ENCODE data around the gene HMCN2.

Gene HMCN2

DNA sequence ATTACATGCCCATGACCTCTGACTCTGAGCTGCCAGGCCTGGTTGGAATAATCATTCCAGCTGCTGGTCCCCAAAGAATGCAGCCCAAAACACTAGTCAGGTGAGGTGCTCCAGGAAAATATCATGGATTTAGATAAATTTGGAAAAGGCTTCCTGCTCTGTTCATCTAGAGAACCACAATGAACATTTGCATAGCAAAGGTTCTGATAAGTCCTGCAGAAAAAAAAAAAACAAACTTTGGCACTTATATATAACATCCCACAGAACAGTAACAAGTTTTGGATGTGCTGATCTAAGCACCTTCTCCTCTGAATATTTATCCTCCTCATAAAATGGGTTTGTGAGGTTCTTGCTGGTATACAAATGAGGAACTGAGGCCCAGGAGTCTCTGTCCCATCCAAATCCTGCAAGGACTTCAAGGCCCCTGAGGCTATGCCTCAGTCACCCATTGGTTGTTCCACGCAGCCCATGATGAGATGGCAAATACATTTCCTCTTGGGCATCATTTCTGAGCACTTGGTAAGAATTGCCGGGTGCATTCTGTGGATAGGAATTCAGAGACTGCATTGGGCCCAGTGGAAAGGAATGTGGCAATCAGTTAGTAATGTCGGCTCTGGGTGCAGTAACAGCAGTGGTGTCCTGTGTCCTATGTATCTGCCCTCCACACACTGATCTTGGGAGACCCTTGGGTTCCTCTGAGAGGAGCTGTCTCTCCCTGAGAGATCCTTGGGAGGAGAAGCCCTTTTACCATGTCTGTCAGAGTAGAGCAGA lies 105.8 kb downstream of the HMCN2 start:
- no peak for DNase-seq

GRCh38 chr9:130372057-130372456 lies 106.5 kb downstream of the HMCN2 start:
- no peak for DNase-seq

DNA sequence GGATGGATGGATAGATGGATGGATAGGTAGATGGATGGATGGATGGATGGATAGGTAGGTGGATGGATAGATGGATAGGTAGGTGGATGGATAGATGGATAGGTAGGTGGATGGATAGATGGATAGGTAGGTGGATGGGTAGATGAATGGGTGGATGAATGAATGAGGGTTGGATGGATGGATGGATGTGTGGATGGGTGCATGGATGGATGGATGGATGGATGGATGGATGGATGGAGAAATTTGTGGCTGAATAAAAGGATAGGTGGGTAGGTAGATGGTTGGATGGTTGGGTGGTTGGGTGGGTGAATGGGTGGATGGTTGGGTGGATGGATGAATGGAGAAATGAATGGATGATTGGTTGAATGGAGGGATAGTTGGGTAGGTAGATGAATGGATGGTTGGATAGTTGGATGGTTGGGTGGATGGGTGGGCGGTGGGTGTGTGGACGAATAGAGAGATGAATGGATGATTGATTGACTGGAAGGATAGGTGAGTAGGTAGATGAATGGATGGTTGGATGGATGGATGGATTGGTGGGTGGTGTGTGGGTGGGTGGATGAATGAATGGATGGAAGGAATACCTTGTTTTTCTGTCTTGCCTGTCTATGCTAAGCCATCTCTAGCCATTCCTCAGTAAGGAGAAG lies 108.2 kb downstream of the HMCN2 start:
- no peak for DNase-seq

GRCh38 chr9:130377612-130378011 lies 112.1 kb downstream of the HMCN2 start:
- DNase-seq, result no peak

DNA sequence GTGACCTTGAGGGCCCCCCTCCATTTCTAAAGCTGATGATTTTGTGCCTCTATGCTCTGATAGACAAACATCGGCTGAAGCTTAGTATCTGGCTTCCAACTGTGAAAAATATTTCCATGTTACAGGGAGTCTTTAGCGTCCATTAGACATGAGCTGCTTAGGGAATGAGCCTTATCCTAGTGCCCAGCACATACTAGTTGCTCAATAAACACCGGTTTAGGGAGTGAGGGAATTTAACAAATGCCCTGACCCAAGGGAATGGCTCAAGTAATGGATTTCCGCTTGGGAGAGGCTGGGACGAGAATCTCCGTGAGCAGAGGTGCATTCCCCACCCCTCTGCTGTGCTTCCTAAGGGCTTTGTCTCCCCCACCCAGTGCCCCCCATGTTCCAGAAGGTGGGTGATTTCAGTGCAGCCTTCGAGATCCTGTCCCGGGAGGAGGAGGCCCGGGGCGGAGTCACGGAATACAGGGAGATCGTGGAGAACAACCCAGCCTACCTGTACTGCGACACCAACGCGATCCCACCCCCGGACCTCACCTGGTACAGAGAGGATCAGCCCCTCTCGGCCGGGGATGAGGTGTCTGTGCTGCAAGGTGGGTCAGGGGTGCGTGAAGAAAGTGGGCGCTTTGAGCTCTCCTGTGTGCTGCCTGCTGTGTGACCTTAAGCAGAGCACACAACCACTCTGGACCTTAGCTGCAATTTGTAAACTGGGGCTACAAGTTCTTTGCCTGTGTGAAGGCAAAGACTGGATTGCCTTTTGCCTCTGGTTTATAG lies 113.5 kb downstream of the HMCN2 start:
- DNase-seq, result no peak

GRCh38 chr9:130379649-130379970 lies 114.0 kb downstream of the HMCN2 start:
- DNase-seq, result no peak

DNA sequence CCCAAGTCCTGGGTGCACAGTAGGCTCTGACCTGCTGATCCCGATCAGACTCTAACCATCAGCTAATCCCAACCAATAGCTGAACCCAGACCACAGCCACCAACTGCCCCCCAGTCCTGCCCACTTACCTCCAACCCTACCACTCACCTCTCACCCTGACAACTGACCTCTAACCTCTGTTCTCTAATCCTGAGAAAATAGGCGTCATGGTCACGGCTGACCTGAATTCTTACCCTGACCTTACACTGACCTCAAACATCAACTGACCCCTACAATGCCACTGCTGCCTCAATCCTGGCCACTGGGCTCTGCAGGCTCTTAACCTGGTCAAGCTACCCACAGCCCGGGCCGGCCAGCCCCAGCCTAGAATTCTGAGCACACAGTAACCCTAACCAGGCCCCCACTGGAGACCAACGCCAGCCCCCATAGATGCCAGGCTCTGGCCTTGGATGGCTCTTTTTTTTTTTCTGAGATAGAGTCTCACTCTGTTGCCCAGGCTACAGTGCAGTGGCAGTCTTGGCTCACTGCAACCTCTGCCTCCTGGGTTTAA lies 115.4 kb downstream of the HMCN2 start:
- no peak for DNase-seq

DNA sequence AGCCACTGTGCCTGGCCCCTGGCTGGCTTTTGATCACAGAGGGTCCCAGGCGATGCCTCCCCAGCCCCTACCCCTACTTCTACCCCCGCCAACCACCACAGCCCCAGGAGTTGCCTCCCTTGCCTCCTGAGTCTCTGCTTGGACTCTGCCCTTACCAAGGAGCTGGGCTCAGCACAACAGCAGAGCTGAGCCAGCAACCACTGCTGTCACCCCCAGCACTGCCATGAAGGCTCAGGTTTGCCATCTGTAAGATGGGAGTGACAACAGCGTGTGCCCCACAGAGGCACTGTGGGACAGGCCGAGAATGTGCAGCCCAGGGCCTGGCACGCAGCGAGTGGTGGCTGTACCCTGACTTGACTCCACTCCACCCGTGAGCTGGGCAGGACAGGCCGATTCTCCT lies 116.1 kb downstream of the HMCN2 start:
- no peak for DNase-seq

GRCh38 chr9:130382096-130382495 lies 116.5 kb downstream of the HMCN2 start:
- no peak for DNase-seq

GRCh38 chr9:130382636-130383349 lies 117.2 kb downstream of the HMCN2 start:
- DNase-seq, result no peak

- DNase-seq, result no peak
These were observed 117.8 kb downstream of the HMCN2 start for GRCh38 chr9:130383350-130383715.

- no peak for DNase-seq
These were observed 118.6 kb downstream of the HMCN2 start for GRCh38 chr9:130383979-130384676.

- DNase-seq, result no peak
These were observed 119.7 kb downstream of the HMCN2 start for GRCh38 chr9:130385257-130385656.

DNA sequence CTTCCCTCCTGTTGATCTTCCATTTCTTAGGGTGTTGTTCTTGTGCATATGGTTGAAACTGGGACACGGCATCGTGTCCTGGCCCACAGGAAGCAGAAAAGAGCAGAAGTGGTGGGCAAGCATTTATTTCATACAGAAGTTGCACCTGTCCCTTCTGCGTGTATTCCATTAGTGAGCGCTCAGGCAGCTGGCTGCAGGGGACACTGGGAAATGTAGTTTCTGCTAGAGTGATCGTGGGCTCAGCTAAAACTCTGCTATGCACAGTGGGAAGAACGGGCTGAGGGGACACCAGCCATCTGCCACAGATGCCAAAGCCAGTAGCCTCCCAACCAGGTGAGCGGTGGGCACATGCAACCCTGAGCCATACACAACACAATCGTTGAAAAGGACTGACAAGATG lies 121.8 kb downstream of the HMCN2 start:
- DNase-seq, result no peak

DNA sequence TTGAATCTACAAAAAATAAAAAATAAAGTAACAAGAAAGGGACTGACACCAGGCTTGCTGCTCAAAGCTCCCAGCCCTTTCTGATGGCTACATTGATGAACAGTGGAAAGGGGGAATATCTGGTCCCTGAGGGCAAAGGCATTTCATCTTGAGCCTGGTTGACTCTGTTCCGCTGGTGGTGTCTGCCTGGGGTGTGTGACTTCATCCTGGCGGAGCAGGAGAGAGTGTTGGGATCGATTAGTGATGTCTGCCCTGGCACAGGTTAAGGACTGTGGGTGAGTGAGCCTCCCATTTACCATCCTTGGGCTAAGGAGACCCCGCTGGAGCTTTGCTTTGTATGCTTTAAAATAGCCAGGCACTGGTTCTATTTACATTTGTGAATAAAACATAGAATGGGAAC lies 122.3 kb downstream of the HMCN2 start:
- DNase-seq, result no peak

GRCh38 chr9:130390390-130390789 lies 124.8 kb downstream of the HMCN2 start:
- DNase-seq, result no peak

GRCh38 chr9:130390986-130391385 lies 125.4 kb downstream of the HMCN2 start:
- DNase-seq, result no peak

DNA sequence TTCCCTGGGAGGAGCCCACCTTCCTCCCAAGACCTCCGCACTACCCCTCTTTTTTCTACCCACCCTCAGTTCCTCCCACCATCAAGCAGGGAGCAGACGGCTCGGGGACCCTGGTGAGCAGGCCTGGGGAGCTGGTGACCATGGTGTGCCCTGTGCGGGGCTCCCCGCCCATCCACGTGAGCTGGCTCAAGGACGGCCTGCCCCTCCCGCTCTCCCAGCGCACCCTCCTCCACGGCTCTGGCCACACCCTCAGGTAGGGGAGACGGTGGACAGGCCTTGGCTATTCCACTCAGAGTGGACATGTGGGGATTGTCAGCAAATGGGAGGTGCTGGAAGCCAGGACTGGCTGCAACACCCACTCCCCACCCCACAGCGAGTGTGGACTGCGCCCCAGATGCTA lies 126.3 kb downstream of the HMCN2 start:
- DNase-seq, result no peak

DNA sequence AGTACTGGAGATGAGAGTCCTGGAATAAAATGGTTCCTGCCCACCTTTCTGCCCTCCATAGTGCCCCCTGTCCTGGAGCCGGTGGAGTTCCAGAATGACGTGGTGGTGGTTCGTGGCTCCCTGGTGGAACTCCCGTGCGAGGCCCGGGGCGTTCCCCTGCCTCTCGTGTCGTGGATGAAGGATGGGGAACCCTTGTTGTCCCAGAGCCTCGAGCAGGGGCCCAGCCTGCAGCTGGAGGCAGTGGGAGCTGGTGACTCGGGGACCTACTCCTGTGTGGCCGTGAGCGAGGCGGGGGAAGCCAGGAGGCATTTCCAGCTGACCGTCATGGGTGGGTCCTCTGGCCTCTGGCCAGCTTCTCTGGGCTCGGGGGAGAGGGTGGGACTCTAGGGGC lies 128.1 kb downstream of the HMCN2 start:
- no peak for DNase-seq

- DNase-seq, result no peak
These were observed 128.8 kb downstream of the HMCN2 start for GRCh38 chr9:130394320-130394719.

DNA sequence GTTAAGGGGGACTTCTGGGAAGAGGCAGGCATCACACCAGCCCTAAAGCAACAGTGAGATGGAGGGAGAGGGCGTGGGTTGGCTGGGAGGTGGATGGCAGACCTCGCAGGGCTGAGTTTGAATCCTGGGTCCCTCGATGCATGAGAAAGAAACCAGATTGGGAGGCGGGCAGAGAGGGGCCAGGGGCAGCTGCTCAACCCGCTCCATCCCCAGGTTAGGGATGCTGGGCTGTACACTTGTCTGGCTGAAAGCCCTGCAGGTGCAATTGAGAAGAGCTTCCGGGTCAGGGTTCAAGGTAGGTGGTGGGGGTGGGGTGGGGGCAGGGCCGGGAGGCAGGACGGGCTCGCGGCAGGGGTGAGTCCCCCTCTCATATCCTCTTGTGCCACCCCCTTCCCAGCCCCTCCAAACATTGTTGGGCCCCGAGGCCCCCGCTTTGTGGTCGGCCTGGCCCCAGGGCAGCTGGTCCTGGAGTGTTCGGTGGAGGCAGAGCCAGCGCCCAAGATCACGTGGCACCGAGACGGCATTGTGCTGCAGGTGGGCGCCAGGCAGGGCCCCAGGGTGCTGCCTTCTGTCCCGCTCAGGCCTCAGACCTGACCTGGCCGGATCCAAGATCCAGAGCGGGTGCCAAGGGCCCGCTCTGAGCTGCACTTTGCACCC lies 129.4 kb downstream of the HMCN2 start:
- no peak for DNase-seq

DNA sequence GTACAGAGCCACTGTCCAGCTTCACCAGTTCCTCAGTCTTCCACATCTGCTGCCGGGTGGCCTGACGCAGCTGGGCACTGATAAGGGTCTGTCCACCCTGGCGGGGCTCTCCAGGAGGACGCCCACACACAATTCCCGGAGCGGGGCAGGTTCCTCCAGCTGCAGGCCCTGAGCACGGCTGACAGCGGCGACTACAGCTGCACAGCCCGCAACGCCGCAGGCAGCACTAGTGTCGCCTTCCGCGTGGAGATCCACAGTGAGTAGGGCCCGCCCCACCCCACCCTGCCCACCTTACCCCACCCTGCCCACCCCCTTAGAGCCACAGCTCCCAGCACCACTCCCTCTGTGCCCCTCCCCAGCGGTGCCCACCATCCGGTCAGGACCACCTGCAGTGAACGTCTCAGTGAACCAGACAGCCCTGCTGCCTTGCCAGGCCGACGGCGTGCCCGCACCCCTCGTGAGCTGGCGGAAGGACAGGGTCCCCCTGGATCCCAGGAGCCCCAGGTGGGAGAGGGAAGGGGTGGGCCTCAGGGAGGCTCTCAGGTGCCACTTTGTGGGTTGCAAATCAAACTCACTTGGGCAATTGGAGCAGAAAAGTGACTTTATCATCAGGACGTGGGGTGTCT lies 130.4 kb downstream of the HMCN2 start:
- DNase-seq, result no peak

Measured in NCI-H226 (cell line).